Lower leg skin (tissue), 3 donors: Measurements from ENCODE around the gene CHRM4.

Experiments used
- POLR2A ChIP-seq, 2 donors: fragments of 450-650 bp; IDR thresholded peaks; one replicate each; pipeline ENCODE4 v1.6.1; 2016 to 2017; ENCODE audit warnings: antibody characterized with exemption in 2 of 2, mild to moderate bottlenecking in 1 of 2, moderate library complexity in 1 of 2
- TF ChIP-seq, protein P1 (sequence below), 3 donors: fragments of 450-650 bp; IDR thresholded peaks; one replicate each; pipeline ENCODE4 v1.5.1; 2016; ENCODE audit warnings: antibody characterized with exemption in 3 of 3, mild to moderate bottlenecking in 3 of 3, moderate library complexity in 2 of 3

DNA sequence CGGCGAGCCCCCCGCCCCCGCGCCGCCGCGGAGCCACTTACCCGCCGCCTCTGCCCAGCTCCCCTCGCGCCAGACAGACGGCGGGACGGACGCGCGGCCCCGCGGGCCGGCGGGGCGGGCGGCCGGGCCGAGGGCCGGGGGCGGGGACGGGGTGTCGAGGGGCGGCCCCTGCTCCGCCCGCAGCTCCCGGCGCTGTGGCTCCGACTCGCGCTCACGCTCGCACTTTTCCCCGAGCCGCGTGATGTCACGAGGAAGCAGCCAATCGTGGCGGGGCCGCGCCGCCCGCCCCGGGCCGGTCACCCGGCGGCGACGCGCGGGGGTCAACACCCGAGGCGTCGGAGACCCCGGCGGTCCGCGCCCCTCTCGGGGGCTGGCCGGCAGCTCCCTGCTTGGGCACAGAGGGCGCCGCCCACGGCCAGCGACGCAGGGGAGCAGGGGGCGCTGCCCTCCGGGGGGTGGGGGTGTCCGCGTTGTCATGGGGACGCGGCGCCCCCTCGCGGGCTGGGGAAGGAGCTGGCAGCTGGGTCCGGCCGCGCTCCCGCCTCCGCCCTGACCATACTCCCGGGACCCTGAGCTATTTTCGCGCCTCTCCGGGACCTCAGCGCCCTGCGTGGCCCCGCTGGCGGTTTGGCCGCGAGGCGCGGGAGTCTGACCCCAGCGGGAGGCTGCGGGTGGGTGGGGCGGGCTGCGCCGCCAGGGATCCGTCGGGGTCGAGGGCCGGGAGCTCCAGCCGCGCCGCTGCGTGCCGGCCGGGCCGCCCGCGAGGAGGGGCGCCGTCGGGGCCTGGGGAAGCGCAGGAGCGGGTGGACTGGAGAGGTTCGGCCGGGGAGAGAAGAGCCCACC, at the start of gene CHRM4:
- TF ChIP-seq, protein P1, sequence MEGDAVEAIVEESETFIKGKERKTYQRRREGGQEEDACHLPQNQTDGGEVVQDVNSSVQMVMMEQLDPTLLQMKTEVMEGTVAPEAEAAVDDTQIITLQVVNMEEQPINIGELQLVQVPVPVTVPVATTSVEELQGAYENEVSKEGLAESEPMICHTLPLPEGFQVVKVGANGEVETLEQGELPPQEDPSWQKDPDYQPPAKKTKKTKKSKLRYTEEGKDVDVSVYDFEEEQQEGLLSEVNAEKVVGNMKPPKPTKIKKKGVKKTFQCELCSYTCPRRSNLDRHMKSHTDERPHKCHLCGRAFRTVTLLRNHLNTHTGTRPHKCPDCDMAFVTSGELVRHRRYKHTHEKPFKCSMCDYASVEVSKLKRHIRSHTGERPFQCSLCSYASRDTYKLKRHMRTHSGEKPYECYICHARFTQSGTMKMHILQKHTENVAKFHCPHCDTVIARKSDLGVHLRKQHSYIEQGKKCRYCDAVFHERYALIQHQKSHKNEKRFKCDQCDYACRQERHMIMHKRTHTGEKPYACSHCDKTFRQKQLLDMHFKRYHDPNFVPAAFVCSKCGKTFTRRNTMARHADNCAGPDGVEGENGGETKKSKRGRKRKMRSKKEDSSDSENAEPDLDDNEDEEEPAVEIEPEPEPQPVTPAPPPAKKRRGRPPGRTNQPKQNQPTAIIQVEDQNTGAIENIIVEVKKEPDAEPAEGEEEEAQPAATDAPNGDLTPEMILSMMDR (IDR thresholded peaks at IDR 0.05) = no peak
- no peak for TF ChIP-seq POLR2A (IDR thresholded peaks at IDR 0.05)
